HCT116 (cell line): ENCODE measurements around the gene NSFL1C. TPM values are rescaled to one million over a fixed set of nuclear protein-coding genes. Genes with fewer than 3 reads are reported as not detected.
"Not testable (repeated sequence)": the region's sequence is repeated elsewhere in the genome, so short reads cannot be mapped to it uniquely, and the experiment has no call there.

Experiments
- ATAC-seq: fragments of 200-7000 bp; cut with Tn5 transposase; 2 replicates; pipeline ENCODE4 v1.9.1; 2020; ENCODE audit warnings: mild to moderate bottlenecking, moderate library complexity
- BruUV-seq: library from RNA; stranded (reverse); fragments of 400-500 nt; replicated peaks from 2 replicates; lab custom pipeline; 2021; lab: Mats Ljungman, UMichigan
- CTCF ChIA-PET: fragments of 300-600 bp; sonication (Branson Sonifier 250); formaldehyde crosslinking; loops from one replicate; lab custom pipeline; 2021; ENCODE audit warnings: antibody characterized with exemption; lab: Charles Lee
- POLR2A ChIA-PET: fragments of 300-600, 350-600 bp; sonication (Branson Sonifier 250); formaldehyde crosslinking; loops from one replicate; lab custom pipeline; 2021; ENCODE audit warnings: antibody characterized with exemption; lab: Charles Lee
- RAD21 ChIA-PET, 2 experiments: fragments of 300-600 bp; sonication (Branson Sonifier 250); formaldehyde crosslinking; loops; one replicate each; lab custom pipeline; 2023; ENCODE audit warnings: low total read pairs in 2 of 2; ENCODE audit not compliant: uncharacterized antibody in 2 of 2, unreplicated experiment in 2 of 2, low non-redundant PET in 1 of 2; lab: Charles Lee
- DNase-seq: peaks from one replicate; pipeline ENCODE4 v3.0.0-alpha.2; 2010; ENCODE audit warnings: low read depth, low spot score
- H2AFZ ChIP-seq: fragments of 200-600 bp; shearing (Covaris generic), sonication (generic); 2 replicates; pipeline ENCODE4 v1.6.1; 2017; ENCODE audit warnings: low read depth, mixed run types, mixed read lengths, antibody characterized with exemption, low read length; ENCODE audit not compliant: poor library complexity, severe bottlenecking
- H3K27ac ChIP-seq: 2 replicates; pipeline ENCODE4 v1.5.1; 2012; ENCODE audit warnings: low read depth, low read length
- H3K27me3 ChIP-seq: fragments of 200-600 bp; sonication (generic); 2 replicates; pipeline ENCODE4 v1.6.1; 2016; ENCODE audit warnings: mixed run types, low read length, mixed read lengths; ENCODE audit not compliant: insufficient read depth
- H3K36me3 ChIP-seq, 2 experiments: fragments of 200-500 bp in 1 of 2; fragments of 200-600 bp in 1 of 2; sonication (Bioruptor generic) in 1 of 2; sonication (generic) in 1 of 2; 2 replicates each; pipeline versions ENCODE4 v1.5.1 to v1.6.1; 2014 to 2016; ENCODE audit warnings: low read length in 2 of 2, inconsistent platforms in 1 of 2, mixed read lengths in 1 of 2, mixed run types in 1 of 2; ENCODE audit not compliant: insufficient read depth in 2 of 2, control insufficient read depth in 1 of 2
- H3K4me1 ChIP-seq, 2 experiments: fragments of 200-600 bp in 1 of 2; sonication (generic) in 1 of 2; 2 replicates each; pipeline versions ENCODE4 v1.5.1 to v1.6.1; 2012 to 2017; ENCODE audit warnings: low read length in 2 of 2, inconsistent platforms in 1 of 2, mild to moderate bottlenecking in 1 of 2, mixed read lengths in 1 of 2, mixed run types in 1 of 2, moderate library complexity in 1 of 2; ENCODE audit not compliant: insufficient read depth in 2 of 2, control insufficient read depth in 1 of 2
- H3K4me2 ChIP-seq: fragments of 200-600 bp; sonication (generic); 2 replicates; pipeline ENCODE4 v1.6.1; 2017; ENCODE audit warnings: mixed run types, low read length, mixed read lengths
- H3K4me3 ChIP-seq, 2 experiments: fragments of 200-600 bp in 1 of 2; sonication (generic) in 1 of 2; replicated peaks in 1 of 2; 2 replicates each; pipeline ENCODE4 v1.5.1; 2011 to 2016; ENCODE audit warnings: low read length in 2 of 2, control low read depth in 1 of 2, low read depth in 1 of 2, mild to moderate bottlenecking in 1 of 2, mixed read lengths in 1 of 2, mixed run types in 1 of 2
- H3K79me2 ChIP-seq: fragments of 200-600 bp; sonication (generic); 2 replicates; pipeline ENCODE4 v1.6.1; 2017; ENCODE audit warnings: mild to moderate bottlenecking, mixed run types, low read length, moderate library complexity, mixed read lengths; ENCODE audit not compliant: insufficient read depth
- H3K9ac ChIP-seq: fragments of 200-600 bp; sonication (generic); 2 replicates; pipeline ENCODE4 v1.6.1; 2016; ENCODE audit warnings: low read length, mixed read lengths
- H3K9me2 ChIP-seq: fragments of 200-600 bp; sonication (generic), shearing (Covaris generic); 2 replicates; pipeline ENCODE4 v1.6.1; 2017; ENCODE audit warnings: mixed run types, mild to moderate bottlenecking, moderate library complexity; ENCODE audit not compliant: insufficient read depth
- H3K9me3 ChIP-seq, 2 experiments: fragments of 200-500 bp in 1 of 2; fragments of 200-600 bp in 1 of 2; sonication (Bioruptor generic) in 1 of 2; sonication (generic) in 1 of 2; 2 replicates each; pipeline ENCODE4 v1.6.1; 2014 to 2017; ENCODE audit warnings: low read length in 2 of 2, mixed read lengths in 2 of 2, inconsistent platforms in 1 of 2, low read depth in 1 of 2, mild to moderate bottlenecking in 1 of 2, mixed run types in 1 of 2, moderate library complexity in 1 of 2; ENCODE audit not compliant: control insufficient read depth in 1 of 2, insufficient read depth in 1 of 2
- H4K20me1 ChIP-seq: fragments of 200-600 bp; sonication (generic), shearing (Covaris generic); 2 replicates; pipeline ENCODE4 v1.6.1; 2017; ENCODE audit warnings: mixed run types, mild to moderate bottlenecking, moderate library complexity; ENCODE audit not compliant: insufficient read depth
- CBX3 ChIP-seq: IDR thresholded peaks from 2 replicates; pipeline ENCODE4 v1.6.1; 2012; ENCODE audit warnings: low read depth
- FOSL1 ChIP-seq: IDR thresholded peaks from 2 replicates; pipeline ENCODE4 v1.6.1; 2012; ENCODE audit warnings: low read depth
- JUND ChIP-seq: IDR thresholded peaks from 2 replicates; pipeline ENCODE4 v1.6.1; 2012
- RAD21 ChIP-seq: IDR thresholded peaks from 2 replicates; pipeline ENCODE4 v1.6.1; 2012; ENCODE audit warnings: low read depth, mild to moderate bottlenecking
- SIN3A ChIP-seq: IDR thresholded peaks from 2 replicates; pipeline ENCODE4 v1.6.1; 2012; ENCODE audit warnings: low read depth
- SP1 ChIP-seq: IDR thresholded peaks from 2 replicates; pipeline ENCODE4 v1.6.1; 2012; ENCODE audit warnings: low read depth
- intact Hi-C: fragments of 100-400 bp; cut with micrococcal nuclease; formaldehyde crosslinking; loops from 2 replicates; pipeline ENCODE4 v1.10.0; 2022
- total RNA-seq: library from RNA; stranded (reverse); gene quantifications from one replicate; pipeline ENCODE4 v1.2.1, GENCODE V29; 2021; ENCODE audit not compliant: unreplicated experiment

Gene NSFL1C
- total RNA-seq, 1 experiment from 2014 or later, result 93.4 TPM

DNA sequence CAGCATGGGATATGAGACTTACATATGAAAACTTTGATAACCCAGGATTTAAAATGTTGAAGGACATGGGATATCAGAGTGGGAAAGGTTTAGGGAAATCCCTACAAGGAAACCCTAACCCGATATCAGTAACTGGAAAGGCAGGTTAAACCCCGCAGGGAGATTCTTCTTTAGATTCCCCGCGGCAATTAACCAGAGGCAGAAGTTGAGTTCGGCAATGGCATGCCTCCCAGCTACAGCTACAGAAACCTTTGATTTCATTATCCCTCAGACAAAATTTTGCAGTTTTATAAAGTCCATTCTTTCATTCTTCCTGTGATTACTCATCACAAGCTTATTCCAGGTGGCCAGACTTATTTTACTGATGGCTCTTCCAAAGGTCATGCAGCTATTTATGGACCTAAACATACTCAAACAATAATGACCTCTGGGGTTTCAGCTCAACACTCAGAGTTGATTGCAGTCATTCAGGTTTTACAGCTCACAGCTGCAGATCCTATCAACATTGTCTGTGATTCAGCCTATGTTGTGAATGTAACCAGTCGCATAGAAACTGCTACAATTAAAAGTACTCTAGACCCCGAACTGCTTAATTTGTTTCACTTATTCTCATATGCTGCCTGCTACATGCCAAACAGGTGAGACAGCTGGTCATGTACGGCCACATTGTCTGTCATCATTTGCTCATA is 66.8 kb downstream of the NSFL1C start:
- H3K27me3 ChIP-seq, DNase-seq, BruUV-seq, H3K9me2 ChIP-seq, H3K79me2 ChIP-seq, H3K9me3 ChIP-seq, H3K36me3 ChIP-seq, H4K20me1 ChIP-seq, intact Hi-C loops: not testable (repeated sequence)
- Histone ChIP-seq H3K27ac (peak overlapping the region; percentile 13; the same call in 1 of the 2 replicates), H3K4me3 (peak overlapping the region; percentile 15 to 52), H3K4me2 (peak overlapping the region; percentile 80), H3K9ac (peak overlapping the region; percentile 35), H3K4me1 (peaks cover 8 to 22% of the 10 kb centered on the region in 2 experiments; a peak in 3 of 4 replicates), H2AFZ (peak overlapping the region; percentile 84)
- ATAC-seq, result peak; percentile 77
- CTCF ChIA-PET, result interaction anchor here (0.8 to 2.3 kb wide), 5 partner anchors 15 to 103 kb away, joined by 3 to 7 read pairs (median 3); no protein-coding TSS in a partner anchor
- RAD21 ChIA-PET, result interaction anchor here in 1 of 2 experiments (0.9 kb wide), 1 partner anchor 16 kb away, joined by 5 read pairs; no protein-coding TSS in a partner anchor
- POLR2A ChIA-PET, result interaction anchor here (1.3 kb wide), 1 partner anchor 37 kb away, joined by 4 read pairs; no protein-coding TSS in a partner anchor
- TF ChIP-seq SIN3A (0 out of 2 replicates have a peak, but pooled peaks have one; percentile 20), SP1 (peak; percentile 22; the same call in 1 of the 2 replicates), CBX3 (peak; percentile 41; the same call in 1 of the 2 replicates), FOSL1 (peak; percentile 34), JUND (peak; percentile 55)

DNA sequence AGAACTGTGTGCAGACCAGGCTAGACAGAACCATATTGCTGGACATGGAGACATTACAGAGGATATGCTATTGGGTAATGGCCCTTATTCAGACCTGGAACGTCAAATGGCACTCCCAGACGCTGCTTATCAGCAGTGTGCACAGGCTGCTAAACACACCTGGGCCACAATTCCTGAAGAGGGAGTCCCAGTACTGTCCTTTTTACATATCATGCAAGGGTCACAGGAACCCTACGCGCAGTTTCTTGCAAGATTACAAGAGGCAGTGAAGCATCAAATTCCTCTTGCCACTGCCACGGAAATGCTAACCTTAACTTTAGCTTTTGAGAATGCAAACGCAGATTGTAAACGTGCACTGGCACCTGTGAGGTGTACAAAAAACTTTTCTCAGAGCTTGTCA is 68.5 kb downstream of the NSFL1C start:
- H3K9me2 ChIP-seq, H3K4me2 ChIP-seq, H3K27me3 ChIP-seq, H4K20me1 ChIP-seq, DNase-seq, H2AFZ ChIP-seq, RAD21 ChIA-PET, intact Hi-C loops, H3K79me2 ChIP-seq, H3K27ac ChIP-seq, H3K9ac ChIP-seq, H3K4me3 ChIP-seq, H3K9me3 ChIP-seq, ATAC-seq, BruUV-seq, POLR2A ChIA-PET, H3K36me3 ChIP-seq: not testable (repeated sequence)
- H3K4me1 ChIP-seq, result peaks cover 10 to 30% of the 10 kb centered on the region in 2 experiments; a peak in 3 of 4 replicates
- TF ChIP-seq RAD21, result peak; percentile 33; the same call in 1 of the 2 replicates
- CTCF ChIA-PET, result interaction anchor here (0.8 to 2.3 kb wide), 2 partner anchors 39 to 105 kb away, joined by 3 to 7 read pairs; no protein-coding TSS in a partner anchor
